Mesenchymal stem cell (in vitro differentiated cells and primary cell): Measurements from ENCODE around the gene ZKSCAN2.

Experiments used
- DNase-seq: peaks from one replicate; pipeline ENCODE4 v3.0.0-alpha.2; 2013
- H2AFZ ChIP-seq: one replicate; pipeline ENCODE4 v1.6.1; 2013; ENCODE audit warnings: low read depth, mild to moderate bottlenecking, control low read depth, inconsistent platforms, low read length, moderate library complexity
- H2AK5ac ChIP-seq: 2 replicates; pipeline ENCODE4 v1.6.1; 2013; ENCODE audit warnings: low read length, moderate library complexity, mild to moderate bottlenecking, inconsistent platforms; ENCODE audit not compliant: severe bottlenecking
- H2BK120ac ChIP-seq: one replicate; pipeline ENCODE4 v1.6.1; 2013; ENCODE audit warnings: low read depth, mild to moderate bottlenecking, inconsistent platforms, low read length, moderate library complexity
- H2BK12ac ChIP-seq, 2 experiments: one replicate each; pipeline ENCODE4 v1.6.1; 2013; ENCODE audit warnings: inconsistent platforms in 2 of 2, low read length in 2 of 2, mild to moderate bottlenecking in 2 of 2, moderate library complexity in 2 of 2, control low read depth in 1 of 2
- H2BK15ac ChIP-seq: one replicate; pipeline ENCODE4 v1.6.1; 2013; ENCODE audit warnings: mild to moderate bottlenecking, low read depth, inconsistent platforms; ENCODE audit not compliant: poor library complexity, severe bottlenecking
- H2BK5ac ChIP-seq: 2 replicates; pipeline ENCODE4 v1.6.1; 2013; ENCODE audit warnings: low read depth, mild to moderate bottlenecking, low read length, control low read depth, inconsistent platforms; ENCODE audit not compliant: poor library complexity, severe bottlenecking
- H3K14ac ChIP-seq, 2 experiments: one replicate each; pipeline ENCODE4 v1.6.1; 2013; ENCODE audit warnings: inconsistent platforms in 2 of 2, low read length in 2 of 2, control low read depth in 1 of 2, mild to moderate bottlenecking in 1 of 2, moderate library complexity in 1 of 2
- H3K18ac ChIP-seq, 2 experiments: one replicate each; pipeline ENCODE4 v1.6.1; 2013; ENCODE audit warnings: inconsistent platforms in 2 of 2, low read length in 2 of 2, control low read depth in 1 of 2, low read depth in 1 of 2, mild to moderate bottlenecking in 1 of 2
- H3K23ac ChIP-seq, 2 experiments: one replicate each; pipeline ENCODE4 v1.6.1; 2013; ENCODE audit warnings: inconsistent platforms in 2 of 2, low read length in 2 of 2, mild to moderate bottlenecking in 2 of 2, moderate library complexity in 2 of 2, control low read depth in 1 of 2
- H3K27ac ChIP-seq: 2 replicates; pipeline ENCODE4 v1.5.1; 2013; ENCODE audit warnings: mild to moderate bottlenecking, moderate library complexity, low read length, control low read depth, inconsistent platforms; ENCODE audit not compliant: poor library complexity, severe bottlenecking
- H3K27me3 ChIP-seq, 2 experiments: 2 replicates each; pipeline versions ENCODE4 v1.6.1 to v1.7.0; 2013; ENCODE audit warnings: low read length in 2 of 2, mild to moderate bottlenecking in 2 of 2, moderate library complexity in 2 of 2, control low read depth in 1 of 2, inconsistent platforms in 1 of 2; ENCODE audit not compliant: control insufficient read depth in 1 of 2, insufficient read depth in 1 of 2
- H3K36me3 ChIP-seq, 2 experiments: 2 replicates each; pipeline versions ENCODE4 v1.6.1 to v1.7.0; 2013; ENCODE audit warnings: low read length in 2 of 2, control low read depth in 1 of 2, inconsistent platforms in 1 of 2, low read depth in 1 of 2, mild to moderate bottlenecking in 1 of 2; ENCODE audit not compliant: insufficient read depth in 2 of 2, control insufficient read depth in 1 of 2
- H3K4ac ChIP-seq, 2 experiments: one replicate each; pipeline ENCODE4 v1.6.1; 2013; ENCODE audit warnings: inconsistent platforms in 2 of 2, low read length in 2 of 2, mild to moderate bottlenecking in 2 of 2, moderate library complexity in 2 of 2, control low read depth in 1 of 2, low read depth in 1 of 2
- H3K4me1 ChIP-seq: 2 replicates; pipeline ENCODE4 v1.6.1; 2013; ENCODE audit warnings: low read depth, low read length, control low read depth; ENCODE audit not compliant: control insufficient read depth, insufficient read depth
- H3K4me2 ChIP-seq: 2 replicates; pipeline ENCODE4 v1.6.1; 2013; ENCODE audit warnings: low read length, mild to moderate bottlenecking, inconsistent platforms; ENCODE audit not compliant: poor library complexity, severe bottlenecking
- H3K4me3 ChIP-seq, 2 experiments: 2 replicates each; pipeline versions ENCODE4 v1.5.1 to v1.7.0; 2013; ENCODE audit warnings: low read length in 2 of 2, mild to moderate bottlenecking in 2 of 2, control low read depth in 1 of 2, low read depth in 1 of 2; ENCODE audit not compliant: insufficient read depth in 1 of 2
- H3K79me1 ChIP-seq: replicated peaks from 2 replicates; pipeline ENCODE4 v1.6.1; 2013; ENCODE audit warnings: mild to moderate bottlenecking, control low read depth, low read length, inconsistent platforms; ENCODE audit not compliant: poor library complexity, severe bottlenecking
- H3K9ac ChIP-seq: 2 replicates; pipeline ENCODE4 v1.7.0; 2013; ENCODE audit warnings: mild to moderate bottlenecking, low read length, moderate library complexity
- H3K9me3 ChIP-seq: 2 replicates; pipeline ENCODE4 v1.7.0; 2013; ENCODE audit warnings: mild to moderate bottlenecking, low read length; ENCODE audit not compliant: control insufficient read depth
- H4K8ac ChIP-seq: one replicate; pipeline ENCODE4 v1.6.1; 2013; ENCODE audit warnings: inconsistent platforms, mild to moderate bottlenecking, low read length, moderate library complexity
- H4K91ac ChIP-seq: one replicate; pipeline ENCODE4 v1.6.1; 2013; ENCODE audit warnings: mild to moderate bottlenecking, low read length, inconsistent platforms
- WGBS: methylation state at CpG from one replicate; pipeline ENCODE4 v1.1.7; 2013; ENCODE audit warnings: mixed read lengths; 5-methylcytosine and 5-hydroxymethylcytosine counted together

ZKSCAN2 gene

DNA sequence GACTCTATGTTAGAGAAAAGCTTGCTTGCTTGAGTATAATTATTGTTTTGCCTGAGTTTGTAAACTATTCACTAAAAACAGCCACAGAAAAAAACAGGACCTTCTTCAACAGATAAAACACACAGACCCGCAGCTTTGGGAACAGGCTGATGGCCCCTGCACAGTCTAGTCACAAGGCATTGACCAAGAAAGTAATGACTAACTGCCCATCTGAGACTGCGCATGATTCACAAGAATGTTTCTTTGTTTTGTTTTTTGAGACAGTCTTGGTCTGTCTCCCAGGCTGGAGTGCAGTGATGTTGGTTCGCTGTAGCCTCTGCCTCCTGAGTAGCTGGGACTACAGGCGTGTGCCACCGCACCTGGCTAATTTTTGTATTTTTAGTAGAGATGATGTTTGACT lies 2.8 kb upstream of the ZKSCAN2 start:
- no peak overlapping the region for H2BK5ac ChIP-seq
- H4K91ac ChIP-seq: no peak overlapping the region
- H3K18ac ChIP-seq: no peak overlapping the region
- 94% methylated on average over 5 of the region's 5 CpGs for WGBS
- H3K27me3 ChIP-seq: no peaks in the 10 kb centered on the region
- H3K14ac ChIP-seq: no peak overlapping the region
- peaks cover 13% of the 10 kb centered on the region for H3K79me1 ChIP-seq
- H3K36me3 ChIP-seq: peaks cover 0 to 16% of the 10 kb centered on the region in 2 experiments
- no peak overlapping the region for H3K4me2 ChIP-seq
- no peak overlapping the region for H3K4ac ChIP-seq
- H2BK12ac ChIP-seq: no peak overlapping the region
- no peak overlapping the region for H2BK120ac ChIP-seq
- no peak overlapping the region for H2AFZ ChIP-seq
- H2AK5ac ChIP-seq: no peak overlapping the region
- no peak overlapping the region for H3K4me3 ChIP-seq
- no peak overlapping the region for H2BK15ac ChIP-seq
- no peak overlapping the region for H3K23ac ChIP-seq
- no peak overlapping the region for H3K9ac ChIP-seq
- no peak overlapping the region for H4K8ac ChIP-seq
- DNase-seq: peak; percentile 12
- H3K4me1 ChIP-seq: peaks cover 7% of the 10 kb centered on the region
- no peaks in the 10 kb centered on the region for H3K9me3 ChIP-seq
- no peak overlapping the region for H3K27ac ChIP-seq

DNA sequence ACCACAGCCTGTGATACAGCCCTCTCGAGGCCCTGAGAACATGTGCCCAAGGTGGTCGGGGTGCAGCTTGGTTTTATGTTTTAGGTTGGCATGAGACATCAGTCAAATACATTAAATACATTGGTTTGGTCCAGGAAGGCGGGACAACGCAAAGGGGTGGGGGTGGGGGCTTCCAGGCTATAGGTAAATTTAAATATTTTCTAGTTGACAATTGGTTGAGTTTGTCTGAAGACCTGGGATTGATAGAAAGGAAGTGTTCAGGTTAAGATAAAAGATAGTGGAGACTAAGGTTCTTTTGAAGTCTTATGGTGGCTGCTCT lies 1.2 kb upstream of the ZKSCAN2 start:
- H2BK12ac ChIP-seq: no peak overlapping the region
- H4K8ac ChIP-seq: no peak overlapping the region
- H3K36me3 ChIP-seq: peaks cover 6 to 21% of the 10 kb centered on the region in 2 experiments
- no peaks in the 10 kb centered on the region for H3K27me3 ChIP-seq
- H3K4ac ChIP-seq: no peak overlapping the region
- no peak overlapping the region for H4K91ac ChIP-seq
- DNase-seq: no peak
- no peaks in the 10 kb centered on the region for H3K9me3 ChIP-seq
- no peak overlapping the region for H3K14ac ChIP-seq
- peaks cover 12% of the 10 kb centered on the region for H3K4me1 ChIP-seq
- WGBS: 16% methylated on average over 4 of the region's 4 CpGs
- peak overlapping the region in 1 of 2 experiments; percentile 96 for H3K4me3 ChIP-seq
- no peak overlapping the region for H3K27ac ChIP-seq
- no peak overlapping the region for H2BK120ac ChIP-seq
- H2AK5ac ChIP-seq: no peak overlapping the region
- H3K79me1 ChIP-seq: peaks cover 23% of the 10 kb centered on the region
- H2AFZ ChIP-seq: no peak overlapping the region
- no peak overlapping the region for H3K18ac ChIP-seq
- no peak overlapping the region for H3K23ac ChIP-seq
- peak overlapping the region; percentile 97 for H3K9ac ChIP-seq
- peak overlapping the region; percentile 78 for H3K4me2 ChIP-seq
- no peak overlapping the region for H2BK15ac ChIP-seq
- no peak overlapping the region for H2BK5ac ChIP-seq

DNA sequence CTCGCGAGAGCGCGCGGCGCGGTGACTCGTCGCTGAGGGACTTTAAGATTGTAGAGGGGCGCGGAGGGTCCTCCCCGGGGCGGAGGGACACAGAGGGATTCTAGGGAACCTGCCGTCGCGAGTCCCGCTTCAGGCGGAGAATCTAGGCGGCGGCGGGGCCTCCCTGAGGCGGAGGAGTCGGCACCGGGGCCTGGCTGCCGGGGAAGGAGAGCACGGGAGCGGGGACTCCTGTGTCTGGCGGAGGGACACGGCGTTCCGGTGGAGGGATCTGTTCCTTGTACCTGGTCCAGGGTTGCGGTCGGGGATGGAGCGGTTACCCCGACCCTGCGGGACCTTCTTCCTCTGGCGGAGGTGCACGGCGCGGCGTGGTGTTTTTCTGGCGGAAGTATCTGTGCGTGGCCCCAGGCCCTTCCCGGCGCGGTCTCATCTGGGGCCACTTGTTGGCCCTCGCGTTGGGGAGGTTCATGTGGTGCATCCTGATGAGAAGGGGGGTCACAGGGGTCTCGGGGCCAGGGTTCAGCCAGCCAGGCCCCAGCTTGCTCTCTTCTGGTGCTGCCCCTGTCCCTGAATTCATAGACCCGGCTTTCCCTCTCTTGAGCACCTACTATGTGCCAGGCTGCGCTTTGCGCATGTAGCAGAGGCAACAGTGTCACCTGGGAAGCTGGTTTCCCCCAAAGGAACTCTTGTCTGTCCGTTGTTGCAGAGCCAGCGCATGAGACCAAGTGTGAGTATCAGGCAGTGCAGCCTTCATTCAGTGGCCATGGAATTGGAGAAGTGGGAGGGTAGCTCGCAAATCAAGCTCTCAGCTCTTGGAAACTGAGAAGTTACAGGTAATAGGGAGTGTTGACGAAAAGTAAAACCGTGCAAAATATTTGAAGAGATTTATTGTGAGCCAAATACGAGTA lies 563 bp upstream of the ZKSCAN2 start:
- H3K23ac ChIP-seq: no peak overlapping the region
- DNase-seq: peak; percentile 93
- H3K14ac ChIP-seq: peak overlapping the region in 1 of 2 experiments; percentile 19
- peak overlapping the region; percentile 84 for H2BK120ac ChIP-seq
- peak overlapping the region; percentile 81 to 96 for H3K4me3 ChIP-seq
- H2BK15ac ChIP-seq: peak overlapping the region; percentile 95
- no peak overlapping the region for H2BK12ac ChIP-seq
- H3K4me1 ChIP-seq: peaks cover 12% of the 10 kb centered on the region
- peaks cover 22% of the 10 kb centered on the region for H3K79me1 ChIP-seq
- H3K18ac ChIP-seq: peak overlapping the region; percentile 76 to 97
- peak overlapping the region; percentile 93 for H4K91ac ChIP-seq
- peak overlapping the region; percentile 78 for H3K4me2 ChIP-seq
- H3K4ac ChIP-seq: peak overlapping the region; percentile 80 to 86
- peak overlapping the region; percentile 97 for H3K9ac ChIP-seq
- peak overlapping the region; percentile 91 for H2BK5ac ChIP-seq
- H3K27ac ChIP-seq: peak overlapping the region; percentile 92
- H4K8ac ChIP-seq: peak overlapping the region; percentile 98
- WGBS: 1% methylated on average over 56 of the region's 58 CpGs
- H3K9me3 ChIP-seq: no peaks in the 10 kb centered on the region
- no peak overlapping the region for H2AK5ac ChIP-seq
- peak overlapping the region; percentile 59 for H2AFZ ChIP-seq
- peaks cover 11 to 19% of the 10 kb centered on the region in 2 experiments for H3K36me3 ChIP-seq
- H3K27me3 ChIP-seq: no peaks in the 10 kb centered on the region

DNA sequence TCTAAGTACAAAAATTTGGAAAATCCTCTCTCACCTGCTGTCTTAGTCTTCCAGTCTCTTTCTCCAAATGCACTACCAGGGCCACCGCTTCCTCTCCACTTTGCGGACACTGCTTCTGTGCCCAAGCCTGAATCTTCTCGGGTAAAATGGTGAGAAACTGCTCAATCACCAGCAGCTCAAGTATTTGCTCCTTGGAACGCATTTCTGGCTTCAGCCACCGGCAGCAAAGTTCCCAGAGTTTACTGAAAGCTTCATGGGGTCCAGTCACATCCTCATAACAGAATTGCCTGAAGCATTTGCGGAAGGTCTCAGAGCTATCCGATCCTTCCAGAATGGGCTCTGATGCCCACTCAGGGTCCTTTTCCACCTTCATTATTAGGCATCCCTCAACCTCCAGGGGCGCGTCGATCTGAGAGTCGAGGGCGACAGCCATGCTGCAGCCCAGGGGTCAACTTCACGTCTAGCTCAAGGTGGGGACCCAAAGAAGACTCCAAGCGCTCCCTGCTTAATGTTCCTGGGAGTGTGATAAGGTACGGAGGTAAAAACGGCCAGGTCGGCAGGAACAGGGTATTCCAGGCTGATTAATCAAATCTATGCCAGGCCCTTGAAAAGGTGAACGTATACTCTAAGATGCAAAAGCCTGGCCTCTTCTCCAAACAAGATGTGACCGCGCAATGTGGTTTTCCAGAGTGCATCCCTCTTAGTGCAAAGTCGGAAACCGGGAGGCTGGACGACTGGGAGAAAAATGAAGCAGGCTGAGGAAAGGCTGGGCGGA lies 763 bp downstream of the ZKSCAN2 start:
- Histone ChIP-seq H3K9me3 (no peaks in the 10 kb centered on the region), H3K4ac (no peak overlapping the region), H2BK120ac (no peak overlapping the region), H2BK12ac (no peak overlapping the region), H3K18ac (peak overlapping the region in 1 of 2 experiments; percentile 27), H4K8ac (no peak overlapping the region), H3K14ac (no peak overlapping the region), H2BK15ac (no peak overlapping the region), H3K27ac (peak overlapping the region; percentile 61), H2BK5ac (no peak overlapping the region), H3K4me2 (peak overlapping the region; percentile 85), H3K4me3 (peak overlapping the region; percentile 81 to 96), H2AK5ac (no peak overlapping the region), H3K27me3 (no peaks in the 10 kb centered on the region), H4K91ac (no peak overlapping the region), H3K4me1 (peaks cover 12% of the 10 kb centered on the region), H3K23ac (no peak overlapping the region), H2AFZ (peak overlapping the region; percentile 0), H3K79me1 (peaks cover 27% of the 10 kb centered on the region), H3K36me3 (peaks cover 19 to 27% of the 10 kb centered on the region in 2 experiments), H3K9ac (peak overlapping the region; percentile 97)
- DNase-seq: peak; percentile 51
- WGBS: 1% methylated on average over 24 of the region's 24 CpGs
